HG03097 (cell line): ENCODE measurements around the gene FKBP7.
"Not testable (repeated sequence)": the region's sequence is repeated elsewhere in the genome, so short reads cannot be mapped to it uniquely, and the experiment has no call there.

ENCODE experiments used
- ATAC-seq: cut with Tn5 transposase; IDR thresholded peaks from one replicate; pipeline ENCODE4 v1.9.1; 2021; ENCODE audit not compliant: unreplicated experiment, low FRiP score

Gene FKBP7

GRCh38 chr2:178450524-178450773 lies 28.0 kb downstream of the FKBP7 start:
- peak; percentile 39 for ATAC-seq

- peak; percentile 10 for ATAC-seq
These were observed 28.5 kb downstream of the FKBP7 start for GRCh38 chr2:178449700-178450523.

GRCh38 chr2:178448968-178449661 lies 29.3 kb downstream of the FKBP7 start:
- ATAC-seq = no peak

GRCh38 chr2:178441426-178441825 lies 37.0 kb downstream of the FKBP7 start:
- no peak for ATAC-seq

GRCh38 chr2:178436662-178437061 lies 41.7 kb downstream of the FKBP7 start:
- ATAC-seq = no peak

GRCh38 chr2:178429336-178429735 lies 49.1 kb downstream of the FKBP7 start:
- no peak for ATAC-seq

- no peak for ATAC-seq
These were observed 50.0 kb downstream of the FKBP7 start for GRCh38 chr2:178428396-178428806.

- no peak for ATAC-seq
These were observed 50.9 kb downstream of the FKBP7 start for GRCh38 chr2:178427458-178427857.

- ATAC-seq = no peak
These were observed 52.0 kb downstream of the FKBP7 start for GRCh38 chr2:178426388-178426787.

- no peak for ATAC-seq
These were observed 53.1 kb downstream of the FKBP7 start for GRCh38 chr2:178425255-178425827.

GRCh38 chr2:178423746-178424145 lies 54.7 kb downstream of the FKBP7 start:
- ATAC-seq = not testable (repeated sequence)

GRCh38 chr2:178422097-178422496 lies 56.3 kb downstream of the FKBP7 start:
- no peak for ATAC-seq

GRCh38 chr2:178420463-178420999 lies 57.9 kb downstream of the FKBP7 start:
- ATAC-seq = no peak

GRCh38 chr2:178419123-178419522 lies 59.3 kb downstream of the FKBP7 start:
- no peak for ATAC-seq

- ATAC-seq = no peak
These were observed 60.0 kb downstream of the FKBP7 start for GRCh38 chr2:178418426-178418825.

- no peak for ATAC-seq
These were observed 60.5 kb downstream of the FKBP7 start for GRCh38 chr2:178417916-178418315.

GRCh38 chr2:178415979-178416378 lies 62.4 kb downstream of the FKBP7 start:
- no peak for ATAC-seq

GRCh38 chr2:178414266-178415247 lies 63.8 kb downstream of the FKBP7 start:
- ATAC-seq = peak; percentile 85
